ENCODE data around the gene CANT1.

GRCh38 chr17:79049821-79050220 is 40.3 kb upstream of the CANT1 start:
- TF ChIP-seq CTCF (IDR thresholded peaks at IDR 0.05; ENCODE audit: low read depth, low read length): no peak
- no peak for TF ChIP-seq EZH2phosphoT487 (IDR thresholded peaks at IDR 0.05; ENCODE audit: low read depth)

All from OCI-LY3 (cell line).